HepG2 (cell line): Measurements from ENCODE around the gene NCF4.

Source experiments
- CHD2 ChIP-seq: IDR thresholded peaks from 2 replicates; pipeline ENCODE4 v1.6.1; 2011; ENCODE audit warnings: low read depth, low read length, improper control_type of control experiment
- MAFF ChIP-seq: IDR thresholded peaks from 2 replicates; pipeline ENCODE4 v1.6.1; 2011; ENCODE audit warnings: low read depth, low read length, improper control_type of control experiment
- NONO ChIP-seq, 2 experiments: fragments of 450-650 bp in 1 of 2; sonication (generic) in 1 of 2; formaldehyde crosslinking in 1 of 2; IDR thresholded peaks in 1 of 2; conservative IDR thresholded peaks in 1 of 2; 2 replicates each; pipeline versions ENCODE4 v1.6.1 to v1.8.0; 2017 to 2022; ENCODE audit warnings: mild to moderate bottlenecking in 1 of 2, missing genetic modification reagents in 1 of 2, moderate library complexity in 1 of 2
- REST ChIP-seq, 2 experiments: IDR thresholded peaks; 2 replicates each; pipeline ENCODE4 v1.6.1; 2011 to 2012; ENCODE audit warnings: low read length in 2 of 2, borderline replicate concordance in 1 of 2, low read depth in 1 of 2, mild to moderate bottlenecking in 1 of 2, moderate library complexity in 1 of 2
- ZBTB1 ChIP-seq: sonication (generic); formaldehyde crosslinking; IDR thresholded peaks from 2 replicates; pipeline ENCODE4 v1.4.0; 2020; ENCODE audit warnings: missing genetic modification reagents, borderline replicate concordance
- ZNF143 ChIP-seq: sonication (generic); formaldehyde crosslinking; IDR thresholded peaks from 2 replicates; pipeline ENCODE4 v1.4.0; 2020; ENCODE audit warnings: missing genetic modification reagents
- ZNF816 ChIP-seq: sonication (generic); formaldehyde crosslinking; IDR thresholded peaks from 2 replicates; pipeline ENCODE4 v1.8.0; 2022; ENCODE audit warnings: missing genetic modification reagents, mild to moderate bottlenecking, borderline replicate concordance
- TF ChIP-seq, protein P1 (sequence below): sonication (generic); formaldehyde crosslinking; IDR thresholded peaks from 2 replicates; pipeline ENCODE4 v1.5.0; 2020; ENCODE audit warnings: mild to moderate bottlenecking, missing genetic modification reagents, moderate library complexity

- no peak for TF ChIP-seq ZNF816 (CRISPR knock-in tag)
- no peak for TF ChIP-seq MAFF
- TF ChIP-seq ZNF143 (CRISPR knock-in tag): no peak
- no peak for TF ChIP-seq CHD2
- TF ChIP-seq, protein P1, sequence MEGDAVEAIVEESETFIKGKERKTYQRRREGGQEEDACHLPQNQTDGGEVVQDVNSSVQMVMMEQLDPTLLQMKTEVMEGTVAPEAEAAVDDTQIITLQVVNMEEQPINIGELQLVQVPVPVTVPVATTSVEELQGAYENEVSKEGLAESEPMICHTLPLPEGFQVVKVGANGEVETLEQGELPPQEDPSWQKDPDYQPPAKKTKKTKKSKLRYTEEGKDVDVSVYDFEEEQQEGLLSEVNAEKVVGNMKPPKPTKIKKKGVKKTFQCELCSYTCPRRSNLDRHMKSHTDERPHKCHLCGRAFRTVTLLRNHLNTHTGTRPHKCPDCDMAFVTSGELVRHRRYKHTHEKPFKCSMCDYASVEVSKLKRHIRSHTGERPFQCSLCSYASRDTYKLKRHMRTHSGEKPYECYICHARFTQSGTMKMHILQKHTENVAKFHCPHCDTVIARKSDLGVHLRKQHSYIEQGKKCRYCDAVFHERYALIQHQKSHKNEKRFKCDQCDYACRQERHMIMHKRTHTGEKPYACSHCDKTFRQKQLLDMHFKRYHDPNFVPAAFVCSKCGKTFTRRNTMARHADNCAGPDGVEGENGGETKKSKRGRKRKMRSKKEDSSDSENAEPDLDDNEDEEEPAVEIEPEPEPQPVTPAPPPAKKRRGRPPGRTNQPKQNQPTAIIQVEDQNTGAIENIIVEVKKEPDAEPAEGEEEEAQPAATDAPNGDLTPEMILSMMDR (CRISPR knock-in tag): no peak
- no peak for TF ChIP-seq NONO (IDR thresholded peaks at IDR 0.05)
- TF ChIP-seq NONO (CRISPR knock-in tag; conservative IDR thresholded peaks at IDR 0.05): no peak
- no peak for TF ChIP-seq ZBTB1
- no peak for TF ChIP-seq REST (IDR thresholded peaks at IDR 0.05; ENCODE audit: borderline replicate concordance in 1 of 2, low read depth in 1 of 2, low read length in 2 of 2)
These were observed 32.5 kb downstream of the NCF4 start for GRCh38 chr22:36893262-36893661.
